SK-N-SH (cell line): Measurements from ENCODE around the gene CLEC3B. TPM values are rescaled to one million over a fixed set of nuclear protein-coding genes. Genes with fewer than 3 reads are reported as not detected.

Experiments
- CTCF ChIA-PET: fragments of 300-600, 350-600 bp; formaldehyde crosslinking; extraction: SDS; loops from one replicate; lab custom pipeline; 2021; lab: Yijun Ruan, JAX
- POLR2A ChIA-PET: fragments of 350-600 bp; sonication (Branson Sonifier 250); formaldehyde crosslinking; extraction: SDS; loops from one replicate; lab custom pipeline; 2020; ENCODE audit warnings: antibody characterized with exemption, inconsistent platforms; lab: Yijun Ruan, JAX
- DNase-seq: peaks from one replicate; pipeline ENCODE4 v3.0.0; 2012
- H2AFZ ChIP-seq: fragments of 200-600 bp; sonication (generic); 2 replicates; pipeline ENCODE4 v1.8.1; 2016; ENCODE audit warnings: antibody characterized with exemption, mild to moderate bottlenecking, low read depth
- H3F3A ChIP-seq: fragments of 200-600 bp; sonication (generic); replicated peaks from 2 replicates; pipeline ENCODE3; 2016; ENCODE audit warnings: antibody characterized with exemption, mild to moderate bottlenecking; ENCODE audit not compliant: insufficient read depth
- H3K27ac ChIP-seq, 2 experiments: fragments of 200-500 bp in 1 of 2; fragments of 200-600 bp in 1 of 2; sonication (Bioruptor generic) in 1 of 2; sonication (generic), shearing (Covaris generic) in 1 of 2; 2 replicates each; pipeline versions ENCODE4 v1.5.1 to v1.6.1; 2014 to 2016; ENCODE audit warnings: low read depth in 2 of 2, inconsistent platforms in 1 of 2, low read length in 1 of 2, mild to moderate bottlenecking in 1 of 2, mixed read lengths in 1 of 2
- H3K27me3 ChIP-seq: fragments of 200-600 bp; sonication (generic), shearing (Covaris generic); 2 replicates; pipeline ENCODE4 v1.6.1; 2016; ENCODE audit warnings: mixed run types; ENCODE audit not compliant: insufficient read depth
- H3K36me3 ChIP-seq, 2 experiments: fragments of 200-500 bp in 1 of 2; fragments of 200-600 bp in 1 of 2; sonication (Bioruptor generic) in 1 of 2; sonication (generic) in 1 of 2; replicated peaks in 1 of 2; 2 replicates each; pipeline versions ENCODE3 to v1.5.1; 2014 to 2016; ENCODE audit warnings: low read length in 1 of 2, mild to moderate bottlenecking in 1 of 2; ENCODE audit not compliant: insufficient read depth in 2 of 2, control insufficient read depth in 1 of 2
- H3K4me1 ChIP-seq, 2 experiments: fragments of 200-500 bp in 1 of 2; fragments of 200-600 bp in 1 of 2; sonication (Bioruptor generic) in 1 of 2; sonication (generic), shearing (Covaris generic) in 1 of 2; 2 replicates each; pipeline versions ENCODE4 v1.5.1 to v1.6.1; 2014 to 2016; ENCODE audit warnings: low read depth in 1 of 2, low read length in 1 of 2, mixed run types in 1 of 2; ENCODE audit not compliant: insufficient read depth in 2 of 2, control insufficient read depth in 1 of 2
- H3K4me2 ChIP-seq: fragments of 200-600 bp; sonication (generic), shearing (Covaris generic); 2 replicates; pipeline ENCODE4 v1.6.1; 2017; ENCODE audit warnings: mixed run types
- H3K4me3 ChIP-seq, 2 experiments: fragments of 200-500 bp in 1 of 2; fragments of 200-600 bp in 1 of 2; sonication (Bioruptor generic) in 1 of 2; sonication (generic), shearing (Covaris generic) in 1 of 2; 2 replicates each; pipeline versions ENCODE4 v1.5.1 to v1.8.1; 2014 to 2016; ENCODE audit warnings: low read depth in 2 of 2, inconsistent platforms in 1 of 2, low read length in 1 of 2, mild to moderate bottlenecking in 1 of 2, mixed read lengths in 1 of 2, moderate library complexity in 1 of 2
- H3K79me2 ChIP-seq: fragments of 200-600 bp; sonication (generic); 2 replicates; pipeline ENCODE4 v1.8.1; 2017; ENCODE audit warnings: mild to moderate bottlenecking; ENCODE audit not compliant: insufficient read depth
- H3K9ac ChIP-seq: fragments of 200-600 bp; sonication (generic); 2 replicates; pipeline ENCODE4 v1.6.1; 2017; ENCODE audit warnings: mixed run types
- H3K9me2 ChIP-seq: fragments of 200-600 bp; sonication (generic); 2 replicates; pipeline ENCODE4 v1.6.1; 2017; ENCODE audit warnings: mixed run types
- H3K9me3 ChIP-seq: fragments of 200-600 bp; sonication (generic); 2 replicates; pipeline ENCODE4 v1.6.1; 2017; ENCODE audit warnings: mixed run types, mild to moderate bottlenecking, moderate library complexity
- H4K20me1 ChIP-seq: fragments of 200-600 bp; sonication (generic); 2 replicates; pipeline ENCODE4 v1.6.1; 2017; ENCODE audit warnings: mild to moderate bottlenecking, mixed run types; ENCODE audit not compliant: insufficient read depth
- FOXM1 ChIP-seq: IDR thresholded peaks from 2 replicates; pipeline ENCODE4 v1.4.0; 2012; ENCODE audit warnings: low read depth, mild to moderate bottlenecking
- JUND ChIP-seq: IDR thresholded peaks from 2 replicates; pipeline ENCODE4 v1.4.0; 2012
- MXI1 ChIP-seq: IDR thresholded peaks from 2 replicates; pipeline ENCODE4 v1.6.1; 2012; ENCODE audit warnings: mild to moderate bottlenecking, low read depth, low read length, improper control_type of control experiment
- PBX3 ChIP-seq: IDR thresholded peaks from 2 replicates; pipeline ENCODE4; 2012
- RFX5 ChIP-seq: IDR thresholded peaks from 2 replicates; pipeline ENCODE4 v1.6.1; 2012; ENCODE audit warnings: mild to moderate bottlenecking, improper control_type of control experiment, low read length
- RXRA ChIP-seq: IDR thresholded peaks from 2 replicates; pipeline ENCODE4 v1.4.0; 2012; ENCODE audit warnings: low read depth, mild to moderate bottlenecking, borderline replicate concordance
- TAF1 ChIP-seq: IDR thresholded peaks from 2 replicates; pipeline ENCODE4 v1.6.1; 2012; ENCODE audit warnings: low read depth, mild to moderate bottlenecking, low read length, moderate library complexity, borderline replicate concordance
- TCF12 ChIP-seq: IDR thresholded peaks from 2 replicates; pipeline ENCODE4 v1.4.0; 2012
- USF1 ChIP-seq: IDR thresholded peaks from 2 replicates; pipeline ENCODE4 v1.4.0; 2012; ENCODE audit warnings: low read depth, borderline replicate concordance
- USF2 ChIP-seq: fragments of 150-350 bp; IDR thresholded peaks from 2 replicates; pipeline ENCODE4 v1.6.1; 2017; ENCODE audit warnings: antibody characterized with exemption, low read length, low read depth, borderline replicate concordance
- ZBTB33 ChIP-seq: IDR thresholded peaks from 2 replicates; pipeline ENCODE4 v1.4.0; 2012; ENCODE audit warnings: low read depth, borderline replicate concordance
- WGBS: methylation state at CpG from one replicate; pipeline ENCODE4 v1.1.6; 2017; ENCODE audit warnings: low lambda C conversion rate; 5-methylcytosine and 5-hydroxymethylcytosine counted together
- polyA plus RNA-seq, 3 experiments: library from polyadenylated mRNA; depleted of rRNA; stranded (reverse); fragments of >200 nt; gene quantifications; 2 replicates each; pipeline ENCODE4 v1.2.3, GENCODE V29; 2012
- TF ChIP-seq, protein P1 (sequence below): IDR thresholded peaks from 2 replicates; pipeline ENCODE4 v1.6.1; 2012; ENCODE audit warnings: mild to moderate bottlenecking, low read depth, low read length, moderate library complexity

CLEC3B gene
- polyA plus RNA-seq, 1 of the 3 experiments (the other 2 are of a cell fraction): 0.46 TPM

DNA sequence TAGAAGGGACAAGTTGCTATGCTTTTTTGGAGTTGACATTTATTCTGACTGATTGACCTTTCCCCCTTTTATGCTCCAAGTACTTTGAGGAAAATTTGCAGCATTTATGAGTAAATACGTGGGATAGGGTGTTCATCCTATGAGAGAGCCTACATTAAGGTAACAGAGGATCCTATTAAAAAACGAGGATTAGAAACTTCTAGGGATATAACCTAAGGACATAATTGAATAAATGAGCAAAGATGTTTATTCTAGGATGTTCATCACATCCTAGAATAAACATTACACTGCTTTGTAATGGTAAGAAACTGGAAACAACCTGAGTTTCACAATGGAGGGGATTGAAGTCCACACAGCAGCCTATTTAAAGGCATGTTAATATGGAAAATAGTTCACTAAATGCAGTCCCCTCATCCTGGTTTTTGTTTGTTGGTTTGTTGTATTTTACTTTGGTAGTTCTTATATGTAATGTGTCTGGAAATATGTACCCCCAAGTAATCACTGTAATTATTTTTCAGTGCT is 23.9 kb upstream of the CLEC3B start:
- H3K79me2 ChIP-seq: no peaks in the 10 kb centered on the region
- H2AFZ ChIP-seq: no peak overlapping the region
- H3K27ac ChIP-seq: no peak overlapping the region
- WGBS: 87% methylated on average over 2 of the region's 2 CpGs
- H3K4me3 ChIP-seq: no peak overlapping the region
- DNase-seq: no peak
- no peak for TF ChIP-seq RXRA
- no peaks in the 10 kb centered on the region for H3K27me3 ChIP-seq
- peaks cover 0 to 5% of the 10 kb centered on the region in 2 experiments; a peak in 2 of 4 replicates for H3K4me1 ChIP-seq
- POLR2A ChIA-PET: no interaction called here
- H3K9me3 ChIP-seq: no peaks in the 10 kb centered on the region
- H4K20me1 ChIP-seq: no peaks in the 10 kb centered on the region
- H3K9ac ChIP-seq: no peak overlapping the region
- peaks cover 49 to 65% of the 10 kb centered on the region in 2 experiments for H3K36me3 ChIP-seq
- H3F3A ChIP-seq: no peaks in the 10 kb centered on the region
- H3K9me2 ChIP-seq: no peaks in the 10 kb centered on the region
- CTCF ChIA-PET: no interaction called here
- no peak overlapping the region for H3K4me2 ChIP-seq

GRCh38 chr3:45002720-45003119 is 23.4 kb upstream of the CLEC3B start:
- H3K36me3 ChIP-seq: peaks cover 45 to 63% of the 10 kb centered on the region in 2 experiments
- no peaks in the 10 kb centered on the region for H3K9me3 ChIP-seq
- no peak overlapping the region for H3K27ac ChIP-seq
- POLR2A ChIA-PET: no interaction called here
- H3K9me2 ChIP-seq: no peaks in the 10 kb centered on the region
- no peaks in the 10 kb centered on the region for H4K20me1 ChIP-seq
- TF ChIP-seq MXI1 (no peak), ZBTB33 (no peak), USF1 (no peak), JUND (no peak)
- 100% methylated on average over 3 of the region's 3 CpGs for WGBS
- H3K4me3 ChIP-seq: no peak overlapping the region
- H3K27me3 ChIP-seq: no peaks in the 10 kb centered on the region
- H3K9ac ChIP-seq: no peak overlapping the region
- no peak overlapping the region for H2AFZ ChIP-seq
- no peaks in the 10 kb centered on the region for H3K79me2 ChIP-seq
- no peak overlapping the region for H3K4me2 ChIP-seq
- H3K4me1 ChIP-seq: peaks cover 0 to 2% of the 10 kb centered on the region in 2 experiments; a peak in 1 of 4 replicates
- DNase-seq: no peak
- CTCF ChIA-PET: interaction anchor here (1.4 kb wide), 1 partner anchor 18 kb away, joined by 3 read pairs; no protein-coding TSS in a partner anchor
- no peaks in the 10 kb centered on the region for H3F3A ChIP-seq

- DNase-seq: no peak
- Histone ChIP-seq H3K79me2 (no peaks in the 10 kb centered on the region), H4K20me1 (no peaks in the 10 kb centered on the region), H3K9me2 (no peaks in the 10 kb centered on the region), H3F3A (no peaks in the 10 kb centered on the region), H3K4me2 (no peak overlapping the region), H3K9ac (no peak overlapping the region), H3K4me1 (peaks cover 0 to 7% of the 10 kb centered on the region in 2 experiments; a peak in 1 of 4 replicates), H3K9me3 (no peaks in the 10 kb centered on the region), H2AFZ (no peak overlapping the region), H3K36me3 (peaks cover 45 to 59% of the 10 kb centered on the region in 2 experiments), H3K27me3 (no peaks in the 10 kb centered on the region), H3K4me3 (no peak overlapping the region), H3K27ac (no peak overlapping the region)
- ChIA-PET POLR2A (no interaction called here), CTCF (interaction anchor here (1.4 kb wide), 1 partner anchor 19 kb away, joined by 3 read pairs; no protein-coding TSS in a partner anchor)
- TF ChIP-seq RFX5 (no peak), USF2 (no peak), TAF1 (no peak), TCF12 (no peak), FOXM1 (no peak), PBX3 (no peak)
- TF ChIP-seq, protein P1, sequence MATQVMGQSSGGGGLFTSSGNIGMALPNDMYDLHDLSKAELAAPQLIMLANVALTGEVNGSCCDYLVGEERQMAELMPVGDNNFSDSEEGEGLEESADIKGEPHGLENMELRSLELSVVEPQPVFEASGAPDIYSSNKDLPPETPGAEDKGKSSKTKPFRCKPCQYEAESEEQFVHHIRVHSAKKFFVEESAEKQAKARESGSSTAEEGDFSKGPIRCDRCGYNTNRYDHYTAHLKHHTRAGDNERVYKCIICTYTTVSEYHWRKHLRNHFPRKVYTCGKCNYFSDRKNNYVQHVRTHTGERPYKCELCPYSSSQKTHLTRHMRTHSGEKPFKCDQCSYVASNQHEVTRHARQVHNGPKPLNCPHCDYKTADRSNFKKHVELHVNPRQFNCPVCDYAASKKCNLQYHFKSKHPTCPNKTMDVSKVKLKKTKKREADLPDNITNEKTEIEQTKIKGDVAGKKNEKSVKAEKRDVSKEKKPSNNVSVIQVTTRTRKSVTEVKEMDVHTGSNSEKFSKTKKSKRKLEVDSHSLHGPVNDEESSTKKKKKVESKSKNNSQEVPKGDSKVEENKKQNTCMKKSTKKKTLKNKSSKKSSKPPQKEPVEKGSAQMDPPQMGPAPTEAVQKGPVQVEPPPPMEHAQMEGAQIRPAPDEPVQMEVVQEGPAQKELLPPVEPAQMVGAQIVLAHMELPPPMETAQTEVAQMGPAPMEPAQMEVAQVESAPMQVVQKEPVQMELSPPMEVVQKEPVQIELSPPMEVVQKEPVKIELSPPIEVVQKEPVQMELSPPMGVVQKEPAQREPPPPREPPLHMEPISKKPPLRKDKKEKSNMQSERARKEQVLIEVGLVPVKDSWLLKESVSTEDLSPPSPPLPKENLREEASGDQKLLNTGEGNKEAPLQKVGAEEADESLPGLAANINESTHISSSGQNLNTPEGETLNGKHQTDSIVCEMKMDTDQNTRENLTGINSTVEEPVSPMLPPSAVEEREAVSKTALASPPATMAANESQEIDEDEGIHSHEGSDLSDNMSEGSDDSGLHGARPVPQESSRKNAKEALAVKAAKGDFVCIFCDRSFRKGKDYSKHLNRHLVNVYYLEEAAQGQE: no peak
Observed at GRCh38 chr3:45003406-45003805, 22.7 kb upstream of the CLEC3B start.
